Epidermal melanocyte (primary cell): Measurements from ENCODE around the gene CTSE.

Experiments used
- DNase-seq: peaks from one replicate; pipeline ENCODE4 v3.0.0; 2011; ENCODE audit warnings: low spot score; ENCODE audit not compliant: insufficient read length

CTSE gene

DNA sequence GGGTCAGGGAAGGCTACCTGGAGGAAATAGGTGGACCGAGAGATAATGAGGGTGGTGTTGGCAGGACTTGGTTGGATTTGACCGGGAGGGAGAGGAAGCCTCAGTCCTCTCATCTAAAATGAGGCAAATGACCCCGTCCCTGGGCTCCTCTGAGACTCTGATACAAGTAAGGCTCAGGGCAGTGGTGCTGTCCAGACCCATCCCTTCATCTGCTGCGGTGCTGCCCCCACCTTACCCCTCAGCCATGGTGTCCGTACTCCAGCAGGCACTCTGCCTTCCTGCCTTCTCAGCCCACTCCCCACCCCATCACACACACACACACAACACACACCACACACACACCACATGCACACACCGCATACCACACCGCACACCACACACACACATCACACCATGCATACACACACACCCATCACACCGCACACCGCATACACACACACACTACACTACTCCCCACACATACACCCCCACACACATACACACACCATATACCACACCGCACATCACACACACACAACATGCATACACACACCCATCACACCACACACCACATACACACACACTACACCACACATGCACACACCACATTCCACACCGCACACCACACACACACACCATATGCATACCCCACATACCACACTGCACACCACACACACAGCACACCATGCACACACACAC lies 51.1 kb downstream of the CTSE start:
- DNase-seq: no peak

DNA sequence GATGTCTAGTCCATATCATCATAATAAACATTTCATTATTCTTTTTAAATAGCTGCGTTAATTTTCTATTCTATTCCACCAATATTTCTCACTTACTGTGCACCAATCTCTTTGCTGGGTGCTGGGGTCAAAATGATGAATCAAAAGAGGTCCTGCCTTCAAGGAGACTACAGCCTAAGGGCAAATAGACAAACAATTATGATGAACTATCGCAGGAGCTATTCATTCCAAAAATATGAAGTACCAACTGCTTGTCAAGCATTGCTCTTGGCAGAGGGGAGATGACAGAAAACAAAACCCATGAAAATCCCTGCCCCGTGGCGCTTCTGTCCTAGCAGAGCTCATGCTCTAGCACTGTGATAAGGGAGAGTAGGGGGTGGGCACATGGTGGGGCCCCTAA lies 51.6 kb downstream of the CTSE start:
- no peak for DNase-seq

DNA sequence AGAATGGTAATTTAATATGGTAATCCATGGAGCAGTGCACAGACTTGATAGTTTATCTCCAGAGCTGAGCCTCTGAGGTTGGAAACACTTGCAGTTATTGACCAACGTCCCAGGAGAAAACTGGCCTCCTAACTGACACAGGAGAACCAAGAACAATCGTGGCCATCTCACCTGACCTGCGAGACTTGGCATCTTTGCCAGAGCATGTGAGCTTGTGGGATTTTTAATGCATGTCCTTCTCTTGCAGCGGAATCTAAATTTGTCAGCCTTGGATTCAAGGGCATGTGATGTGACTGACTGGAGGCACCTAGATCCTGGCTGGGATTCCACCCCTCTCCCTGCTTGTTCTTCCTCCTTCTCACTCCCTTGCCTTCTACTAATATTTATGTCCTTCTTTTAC lies 52.6 kb downstream of the CTSE start:
- DNase-seq: no peak

DNA sequence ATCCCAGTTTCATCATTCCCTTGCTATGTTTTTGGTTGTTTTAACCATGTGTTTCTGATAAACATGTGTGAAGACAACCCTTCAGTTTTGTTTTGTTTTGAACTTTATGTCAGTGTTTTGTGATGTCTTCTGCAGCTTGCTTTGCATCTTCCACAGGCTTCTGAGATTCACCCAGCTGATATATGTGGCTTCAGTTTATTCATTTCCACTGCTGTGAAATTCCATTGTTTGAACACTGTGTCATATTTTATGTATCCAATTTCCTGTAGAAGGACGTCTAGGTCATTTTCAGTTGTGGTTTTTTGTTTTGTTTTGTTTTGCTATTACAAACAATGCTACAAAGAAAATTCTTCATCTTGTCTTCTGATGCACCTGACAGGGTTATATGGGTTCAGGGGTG lies 53.2 kb downstream of the CTSE start:
- no peak for DNase-seq

DNA sequence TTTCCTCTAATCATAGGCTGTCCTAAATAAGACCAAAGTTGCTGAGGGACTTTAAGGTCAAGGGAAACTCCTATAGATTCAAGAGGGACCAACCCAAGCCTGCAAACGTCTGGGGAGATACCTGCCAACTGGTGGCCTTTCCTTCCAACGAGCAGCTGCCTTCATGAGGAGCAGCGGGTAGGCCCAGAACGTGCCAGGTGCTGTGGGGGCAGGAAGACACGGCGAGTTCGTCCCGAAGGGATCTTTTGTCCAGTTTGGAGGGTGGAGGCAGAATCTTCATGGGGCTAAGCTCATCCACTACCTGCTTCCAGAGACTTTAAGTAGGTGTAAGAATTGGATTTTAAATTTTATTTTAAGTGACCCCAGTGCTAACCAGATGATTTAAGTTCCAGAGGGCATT lies 54.5 kb downstream of the CTSE start:
- DNase-seq: no peak

DNA sequence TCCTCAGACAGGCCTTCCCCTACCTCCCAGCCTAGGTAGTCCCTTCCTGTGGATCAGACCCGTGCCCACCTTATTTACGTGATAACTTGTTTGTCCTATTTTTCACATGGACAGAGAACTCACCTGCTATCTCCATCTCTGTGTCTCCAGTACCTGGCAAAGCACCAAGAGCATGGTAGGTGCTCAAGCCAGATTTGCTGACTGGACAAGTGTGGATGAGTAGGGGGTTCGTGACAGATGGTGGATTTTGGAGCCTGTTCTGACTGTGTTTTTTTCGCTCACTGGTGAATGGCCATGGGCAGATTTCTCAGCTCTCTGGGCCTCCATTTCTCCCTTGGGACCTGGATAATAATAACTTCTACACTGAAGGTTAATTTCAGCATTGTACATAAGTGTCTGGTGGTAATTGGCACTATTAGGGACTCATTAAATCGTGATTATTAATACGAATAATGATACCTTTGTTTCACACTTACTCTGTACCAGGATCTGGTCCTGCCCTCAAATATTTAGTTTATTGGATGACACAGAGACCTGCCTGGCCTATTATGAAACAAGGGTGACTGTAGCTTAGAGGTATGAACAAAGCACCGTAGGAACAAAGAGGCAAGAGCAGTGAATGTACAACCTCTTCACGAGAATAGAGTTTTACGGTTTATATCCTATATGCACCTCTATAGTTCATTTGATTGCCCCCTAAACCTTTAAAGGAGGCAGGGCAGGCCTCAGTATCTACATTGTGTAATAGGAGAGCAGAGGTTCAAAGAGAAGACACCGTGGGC lies 56.0 kb downstream of the CTSE start:
- no peak for DNase-seq

DNA sequence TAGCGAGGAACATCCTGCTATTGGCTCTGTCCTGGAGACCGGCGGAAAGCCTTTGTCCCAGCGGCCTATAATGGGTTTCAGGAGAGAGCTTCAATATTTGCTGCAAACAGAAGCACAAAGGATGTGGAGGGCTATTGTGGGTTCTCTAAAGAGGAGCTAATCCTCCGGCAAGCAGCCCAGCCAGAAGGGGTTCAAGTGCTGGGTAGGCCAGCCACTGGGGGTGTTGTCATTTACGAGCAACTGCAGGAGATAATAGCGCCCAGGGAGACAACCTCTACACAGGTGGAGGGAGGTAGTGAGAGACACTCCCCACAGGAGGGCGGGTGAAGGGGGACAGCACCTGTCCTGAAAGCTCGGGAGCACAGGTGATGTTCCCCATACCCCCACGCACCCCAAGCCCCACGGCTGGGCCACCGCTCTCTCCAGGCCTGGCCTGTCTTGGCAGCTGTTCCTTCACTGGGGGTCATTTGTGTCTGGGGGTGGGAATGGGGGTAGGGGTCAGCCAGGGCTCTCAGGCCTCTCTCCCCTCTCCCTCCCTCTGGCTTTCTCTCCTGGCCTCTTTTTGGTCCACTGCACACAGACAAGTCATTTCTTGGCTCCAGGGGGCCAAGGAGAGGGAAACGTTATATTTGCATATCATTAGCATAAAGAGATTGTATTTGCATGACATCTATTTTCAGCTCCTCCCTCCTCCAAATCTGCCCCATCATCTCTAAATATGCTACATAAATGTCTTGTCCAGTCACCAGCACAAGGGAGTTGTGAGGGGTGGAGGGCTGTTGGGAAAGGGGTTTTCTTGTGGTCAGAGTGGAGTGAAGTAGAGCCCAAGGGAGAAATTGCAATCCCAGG lies 58.4 kb downstream of the CTSE start:
- no peak for DNase-seq

DNA sequence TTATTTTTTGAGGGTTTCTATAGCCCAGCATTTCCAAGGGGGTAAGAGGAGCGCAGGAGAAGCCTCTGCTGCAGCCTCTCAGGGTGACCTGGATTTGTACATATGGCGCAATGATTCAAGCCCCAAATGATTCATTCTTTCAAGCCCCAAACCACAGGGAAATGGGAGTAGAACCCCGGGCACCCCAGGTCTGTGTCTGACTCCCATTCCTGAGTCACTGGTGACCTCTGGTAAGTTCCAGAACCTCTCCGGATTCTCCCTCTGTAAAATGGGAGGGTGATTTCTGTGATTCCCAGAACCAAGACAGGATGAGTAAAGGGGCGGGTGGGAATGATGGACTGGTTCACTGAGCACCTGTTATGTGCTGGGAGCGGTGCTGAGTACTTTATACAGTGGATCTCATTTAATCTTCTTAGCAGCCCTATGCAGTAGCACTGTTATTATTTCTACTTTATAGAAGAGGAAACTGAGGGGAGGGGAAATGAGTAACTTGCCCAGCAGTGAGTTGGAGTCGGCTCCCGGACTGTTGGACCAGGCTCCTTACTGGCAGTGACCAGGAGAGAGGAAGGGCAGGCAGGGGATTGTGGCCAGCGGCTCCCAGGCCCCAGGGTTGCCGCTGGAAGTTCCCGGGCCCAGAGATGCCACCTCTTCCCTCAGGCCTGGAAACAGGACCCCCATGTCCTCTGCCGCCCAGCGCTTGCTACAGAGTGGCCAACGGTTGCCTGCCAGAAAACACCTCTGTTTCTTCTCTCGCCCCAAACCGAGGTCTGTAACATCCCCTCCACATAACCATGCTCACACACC lies 60.1 kb downstream of the CTSE start:
- DNase-seq: no peak

DNA sequence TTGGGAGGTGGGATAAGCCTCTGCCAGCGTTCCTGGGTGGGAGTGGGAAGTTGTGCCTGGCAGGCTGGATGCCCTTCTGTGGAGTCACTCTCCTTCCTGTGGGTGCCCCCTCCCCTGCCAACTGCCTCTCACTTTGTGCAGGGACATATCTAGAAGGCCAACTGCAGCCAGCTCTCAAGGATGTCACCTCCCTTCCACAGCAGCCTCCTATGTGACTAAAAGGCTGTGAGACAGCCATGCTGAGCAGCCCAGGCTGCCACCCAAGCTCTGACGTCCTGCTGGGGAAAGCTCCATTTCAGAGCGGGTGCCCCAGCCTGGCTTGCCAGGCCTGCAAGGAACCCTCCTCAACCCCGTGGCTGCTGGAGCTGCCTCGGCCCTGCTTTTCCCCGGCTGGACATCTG lies 60.9 kb downstream of the CTSE start:
- DNase-seq: no peak

DNA sequence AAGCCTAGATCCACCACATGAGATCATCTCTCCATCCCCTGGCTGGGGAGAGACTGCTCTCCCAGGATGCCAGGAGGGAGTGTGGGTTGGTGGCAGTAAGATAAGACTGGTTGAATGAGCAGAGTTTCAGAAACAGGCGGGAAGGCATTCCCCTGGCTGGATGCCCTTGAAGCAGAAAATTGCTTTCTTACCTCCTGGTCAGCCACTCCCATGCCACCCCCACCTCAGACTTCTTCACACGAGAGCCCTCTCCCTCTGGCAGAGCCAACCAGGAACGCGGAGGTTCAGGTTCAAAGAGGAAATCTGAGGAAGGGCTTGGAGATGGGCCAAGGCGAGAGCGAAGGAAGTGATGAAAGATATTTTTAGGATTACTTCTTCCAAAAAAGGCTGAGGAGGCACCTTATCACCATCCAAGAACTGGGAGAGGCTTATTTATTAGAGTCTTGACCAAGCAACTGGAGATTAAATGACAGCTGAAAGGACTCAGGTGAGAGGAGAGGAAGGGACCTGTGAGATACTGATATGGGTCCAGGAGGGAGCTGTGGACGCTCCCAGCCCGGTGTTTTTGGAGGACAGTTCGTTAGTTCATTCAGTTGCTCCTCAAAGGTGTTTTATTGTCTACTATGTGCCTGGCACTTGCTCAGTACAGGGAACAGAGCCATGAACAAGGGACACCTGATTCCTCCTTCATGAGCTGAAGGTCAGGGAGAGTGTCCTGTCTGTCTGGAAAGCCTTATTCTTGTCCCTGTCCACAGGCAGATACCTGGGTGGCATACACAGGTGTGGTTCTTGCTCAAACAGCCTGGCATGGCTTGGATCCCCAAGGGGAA lies 61.5 kb downstream of the CTSE start:
- DNase-seq: no peak

DNA sequence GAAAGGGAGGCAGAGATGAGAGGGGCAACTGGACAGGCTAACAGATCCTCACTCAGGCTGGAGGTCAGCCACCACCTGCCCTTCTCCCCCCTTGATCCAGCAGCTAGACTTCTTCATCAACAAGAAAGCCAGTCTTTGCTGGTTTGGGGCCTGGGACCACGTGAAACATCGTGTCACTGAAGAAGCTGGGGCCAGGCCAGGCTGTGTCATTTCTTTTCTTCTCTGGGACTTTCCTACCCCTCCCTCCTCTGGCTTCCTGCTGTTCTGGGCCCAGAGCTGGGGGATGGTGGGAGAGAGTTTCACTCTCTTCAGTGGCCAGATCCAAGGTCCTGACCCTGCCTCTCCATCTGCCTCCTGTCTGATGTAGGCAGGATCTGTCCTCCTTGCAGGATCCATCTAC lies 62.3 kb downstream of the CTSE start:
- no peak for DNase-seq

DNA sequence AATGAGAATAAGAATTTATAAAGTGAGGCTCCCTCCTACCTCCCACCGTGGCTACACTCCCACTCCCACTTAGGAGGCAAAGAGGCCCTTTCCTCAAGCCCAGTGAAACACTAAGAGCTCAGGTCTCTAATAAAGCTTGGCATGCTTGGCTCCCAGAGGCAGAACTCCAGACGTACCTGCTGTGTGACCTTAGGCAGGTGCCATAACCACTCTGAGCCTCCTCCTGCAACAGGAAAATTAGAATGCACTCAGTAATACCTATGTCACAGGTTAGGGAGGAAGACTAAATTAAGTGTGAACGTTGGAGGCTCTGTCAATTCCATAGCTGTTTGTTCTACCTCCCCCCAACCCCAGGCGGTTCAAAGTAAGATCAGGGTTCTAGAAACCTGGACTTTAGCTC lies 63.9 kb downstream of the CTSE start:
- DNase-seq: no peak
